GM12878 (cell line): ENCODE measurements around the gene ADGRD1. TPM values are rescaled to one million over a fixed set of nuclear protein-coding genes. Genes with fewer than 3 reads are reported as not detected.

Experiments
- ATAC-seq: fragments of 200-7000 bp; cut with Tn5 transposase; 3 replicates; pipeline ENCODE4 v1.9.1; 2020; ENCODE audit warnings: mild to moderate bottlenecking, moderate library complexity
- BruUV-seq: library from RNA; stranded (reverse); fragments of 400-500 nt; replicated peaks from 2 replicates; lab custom pipeline; 2021; lab: Mats Ljungman, UMichigan
- CTCF ChIA-PET: fragments of 300-600 bp; sonication (Branson Sonifier 250); formaldehyde crosslinking; extraction: SDS; loops from one replicate; lab custom pipeline; 2021; ENCODE audit warnings: inconsistent platforms; lab: Yijun Ruan, JAX
- POLR2A ChIA-PET: fragments of 350-600 bp; formaldehyde crosslinking; extraction: SDS; loops from one replicate; lab custom pipeline; 2021; ENCODE audit warnings: inconsistent platforms; lab: Charles Lee
- RAD21 ChIA-PET: fragments of 300-600 bp; sonication (Branson Sonifier 250); formaldehyde crosslinking; loops from one replicate; lab custom pipeline; 2023; ENCODE audit warnings: antibody characterized with exemption; ENCODE audit not compliant: unreplicated experiment; lab: Charles Lee
- SMC1A ChIA-PET: fragments of 300-600 bp; sonication (Branson Sonifier 250); formaldehyde crosslinking; loops from one replicate; lab custom pipeline; 2023; ENCODE audit not compliant: unreplicated experiment, uncharacterized antibody; lab: Charles Lee
- DNase-seq: peaks from one replicate; pipeline ENCODE4 v3.0.0-alpha.2; 2011; ENCODE audit warnings: low read depth, low spot score
- FAIRE-seq: peaks from 3 replicates; lab custom pipeline; 2011; peaks lifted over from hg19 to GRCh38; lab: Jason Lieb, UNC
- H2AFZ ChIP-seq: 2 replicates; pipeline ENCODE4 v1.6.0; 2011; ENCODE audit warnings: low read depth, low read length, control low read depth; ENCODE audit not compliant: control insufficient read depth
- H3K27ac ChIP-seq: 2 replicates; pipeline ENCODE4 v1.5.1; 2011; ENCODE audit warnings: control low read depth; ENCODE audit not compliant: control insufficient read depth, insufficient read depth
- H3K27me3 ChIP-seq, 2 experiments: replicated peaks in 1 of 2; 2 replicates each; pipeline versions ENCODE4 v1.6.0 to v1.6.1; 2011; ENCODE audit warnings: low read length in 1 of 2; ENCODE audit not compliant: control insufficient read depth in 2 of 2, insufficient read depth in 2 of 2
- H3K36me3 ChIP-seq, 2 experiments: 2 replicates each; pipeline ENCODE4 v1.5.1; 2011; ENCODE audit warnings: low read length in 1 of 2; ENCODE audit not compliant: control insufficient read depth in 2 of 2, insufficient read depth in 2 of 2
- H3K4me1 ChIP-seq: 2 replicates; pipeline ENCODE4 v1.6.1; 2011; ENCODE audit warnings: mild to moderate bottlenecking, low read length, moderate library complexity, mixed read lengths; ENCODE audit not compliant: control insufficient read depth, insufficient read depth
- H3K4me2 ChIP-seq: 2 replicates; pipeline ENCODE4 v1.6.0; 2011; ENCODE audit warnings: control low read depth; ENCODE audit not compliant: control insufficient read depth, insufficient read depth
- H3K4me3 ChIP-seq: fragments of 200-600 bp; sonication (generic); 2 replicates; pipeline ENCODE4 v1.5.1; 2016
- H3K79me2 ChIP-seq: 2 replicates; pipeline ENCODE4 v1.6.0; 2011; ENCODE audit warnings: low read length; ENCODE audit not compliant: control insufficient read depth, insufficient read depth
- H3K9ac ChIP-seq: 2 replicates; pipeline ENCODE4 v1.8.0; 2011; ENCODE audit warnings: low read length, control low read depth, mixed read lengths; ENCODE audit not compliant: control insufficient read depth, insufficient read depth
- H3K9me3 ChIP-seq: replicated peaks from 3 replicates; pipeline ENCODE4 v1.5.1; 2011; ENCODE audit warnings: mild to moderate bottlenecking, low read length; ENCODE audit not compliant: control insufficient read depth, insufficient read depth
- H4K20me1 ChIP-seq: 2 replicates; pipeline ENCODE4 v1.6.0; 2011; ENCODE audit not compliant: control insufficient read depth, insufficient read depth
- ASH2L ChIP-seq: fragments of 300-600, 200-600 bp; sonication (generic); IDR thresholded peaks from 2 replicates; pipeline ENCODE4 v1.6.1; 2017; ENCODE audit warnings: low read depth, mild to moderate bottlenecking, borderline replicate concordance
- CHD2 ChIP-seq: IDR thresholded peaks from 2 replicates; pipeline ENCODE4 v1.6.1; 2011; ENCODE audit warnings: low read depth, low read length, improper control_type of control experiment, borderline replicate concordance
- IRF3 ChIP-seq: fragments of 450-650 bp; IDR thresholded peaks from 2 replicates; pipeline ENCODE4 v1.6.1; 2014; ENCODE audit warnings: mild to moderate bottlenecking
- IRF5 ChIP-seq: fragments of 450-650 bp; IDR thresholded peaks from 2 replicates; pipeline ENCODE4 v1.6.1; 2017; ENCODE audit warnings: borderline replicate concordance
- JUND ChIP-seq: IDR thresholded peaks from 2 replicates; pipeline ENCODE4 v1.6.1; 2012; ENCODE audit warnings: low read depth, mild to moderate bottlenecking, low read length, improper control_type of control experiment, moderate library complexity
- KLF5 ChIP-seq: fragments of 450-650 bp; IDR thresholded peaks from 2 replicates; pipeline ENCODE4 v1.6.1; 2014; ENCODE audit warnings: mild to moderate bottlenecking; ENCODE audit not compliant: partially characterized antibody
- MEF2B ChIP-seq: fragments of 450-650 bp; IDR thresholded peaks from 2 replicates; pipeline ENCODE4 v1.6.1; 2018; ENCODE audit warnings: mild to moderate bottlenecking, moderate library complexity; ENCODE audit not compliant: partially characterized antibody, poor library complexity, severe bottlenecking
- NBN ChIP-seq: fragments of 450-650 bp; IDR thresholded peaks from 2 replicates; pipeline ENCODE4 v1.6.1; 2016
- WRNIP1 ChIP-seq: IDR thresholded peaks from 2 replicates; pipeline ENCODE4 v1.6.1; 2011; ENCODE audit warnings: low read depth, low read length, improper control_type of control experiment, borderline replicate concordance
- ZNF622 ChIP-seq: fragments of 450-650 bp; IDR thresholded peaks from 2 replicates; pipeline ENCODE4 v1.6.1; 2017; ENCODE audit warnings: mild to moderate bottlenecking, inconsistent platforms
- WGBS: methylation state at CpG from one replicate; pipeline ENCODE4 v1.1.6; 2016; ENCODE audit warnings: low lambda C conversion rate; ENCODE audit not compliant: insufficient replicate concordance, insufficient coverage; ENCODE audit errors: missing lambda C conversion rate; 5-methylcytosine and 5-hydroxymethylcytosine counted together
- in situ Hi-C: fragments of 300-500 bp; cut with MboI; formaldehyde crosslinking; loops from 9 replicates; pipeline ENCODE4 v1.14.3; 2018; ENCODE audit warnings: mixed read lengths
- intact Hi-C: fragments of 100-400 bp; cut with micrococcal nuclease; formaldehyde crosslinking; loops from one replicate; pipeline ENCODE4 v1.14.2; 2022; ENCODE audit not compliant: unreplicated experiment
- polyA plus RNA-seq, 11 experiments: library from polyadenylated mRNA; depleted of rRNA in 4 of 11; unstranded in 6 of 11; stranded (reverse) in 5 of 11; fragments of >200 nt; fragmentation: Nextera tagmentation in 4 of 11; fragmentation: Illumina TruSeq in 1 of 11; extraction: Ambion mirVana in 4 of 11; extraction: Trizol in 1 of 11; gene quantifications; 1 replicate in 1 of 11; 2 replicates in 10 of 11; pipeline versions ENCODE4 v1.2.1 to v1.2.3, GENCODE V29; 2011 to 2016; ENCODE audit warnings: inconsistent platforms in 2 of 11, missing spikeins in 2 of 11, low read depth in 1 of 11
- total RNA-seq, 4 experiments: library from RNA; depleted of rRNA in 3 of 4; stranded (reverse); fragments of >200 nt in 3 of 4; fragmentation: Illumina TruSeq in 1 of 4; extraction: Trizol in 1 of 4; gene quantifications; 2 replicates each; pipeline versions ENCODE4 v1.2.1 to v1.2.3, GENCODE V29; 2013 to 2021

The ADGRD1 gene
- total and polyA plus RNA-seq, 10 of the 15 experiments (the other 5 are each of a cell fraction or from before 2014, with no cell fraction given) = 0.15 to 12.7 (median 1.2) TPM

- Histone ChIP-seq H3K4me2 (no peak overlapping the region), H3K79me2 (no peaks in the 10 kb centered on the region; the same call in 1 of the 2 replicates), H3K27me3 (no peaks in the 10 kb centered on the region), H3K4me1 (peaks cover 4% of the 10 kb centered on the region; the same call in 1 of the 2 replicates), H4K20me1 (no peaks in the 10 kb centered on the region), H3K9ac (no peak overlapping the region)
- no TSS peak for BruUV-seq
- intact Hi-C loops = no loop called here
- CTCF ChIA-PET = interaction anchor here (1.5 kb wide), 1 partner anchor 88 kb away, joined by 7 read pairs; no protein-coding TSS in a partner anchor
- WGBS = 76% methylated on average over 26 of the region's 26 CpGs
- SMC1A ChIA-PET = interaction anchor here (0.8 to 1.5 kb wide), 2 partner anchors 12 to 26 kb away, joined by 4 read pairs; no protein-coding TSS in a partner anchor
- DNase-seq (no peak), ATAC-seq (no peak)
- RAD21 ChIA-PET = interaction anchor here (1.0 to 1.3 kb wide), 2 partner anchors 11 to 21 kb away, joined by 3 read pairs; no protein-coding TSS in a partner anchor
- POLR2A ChIA-PET = no interaction called here
- TF ChIP-seq IRF3 (no peak), MEF2B (no peak), JUND (no peak), KLF5 (no peak), NBN (no peak), WRNIP1 (no peak), ZNF622 (no peak), ASH2L (no peak), IRF5 (no peak), CHD2 (no peak)
- TF ChIP-seq, all 136 proteins: peak for 0
- Histone ChIP-seq H3K9me3 (no peaks in the 10 kb centered on the region), H3K27ac (no peak overlapping the region), H3K36me3 (no peaks in the 10 kb centered on the region), H2AFZ (no peak overlapping the region), H3K4me3 (no peak overlapping the region)
- in situ Hi-C loops = no loop called here
- FAIRE-seq = no peak
Measured at GRCh38 chr12:130958557-130959140, 4.9 kb downstream of the ADGRD1 start.
